ENCODE data around the gene PAIP2B.
"Not testable (repeated sequence)": the region's sequence is repeated elsewhere in the genome, so short reads cannot be mapped to it uniquely, and the experiment has no call there.

The PAIP2B gene

GRCh38 chr2:71235930-71236587 is 9.2 kb upstream of the PAIP2B start:
- DNase-seq (ENCODE audit: low read depth, low spot score), result no peak
- no peak for TF ChIP-seq SUZ12 (IDR thresholded peaks at IDR 0.05; ENCODE audit: extremely low read depth, insufficient read depth, insufficient read length)
- Histone ChIP-seq H3K4me1 (ENCODE audit: insufficient read depth, insufficient read length) (peaks cover 2% of the 10 kb centered on the region), H3K27me3 (ENCODE audit: insufficient read depth, insufficient read length) (no peaks in the 10 kb centered on the region), H3K36me3 (ENCODE audit: insufficient read depth, insufficient read length, low read length) (no peaks in the 10 kb centered on the region), H3K9ac (ENCODE audit: insufficient read length, low read depth) (no peak overlapping the region), H3K4me3 (ENCODE audit: insufficient read length, low read depth) (no peak overlapping the region), H3K9me3 (ENCODE audit: insufficient read depth, low read length) (peaks cover 28% of the 10 kb centered on the region)

- H3K4me3 ChIP-seq (ENCODE audit: insufficient read length, low read depth); H3K9ac ChIP-seq (ENCODE audit: insufficient read length, low read depth); H3K36me3 ChIP-seq (ENCODE audit: insufficient read depth, insufficient read length, low read length); DNase-seq (ENCODE audit: low read depth, low spot score); H3K4me1 ChIP-seq (ENCODE audit: insufficient read depth, insufficient read length); H3K27me3 ChIP-seq (ENCODE audit: insufficient read depth, insufficient read length): not testable (repeated sequence)
- peaks cover 28% of the 10 kb centered on the region for H3K9me3 ChIP-seq (ENCODE audit: insufficient read depth, low read length)
These were observed 6.2 kb upstream of the PAIP2B start for GRCh38 chr2:71233072-71233471.

GRCh38 chr2:71226096-71226964 is 573 bp downstream of the PAIP2B start:
- Histone ChIP-seq H3K27me3 (ENCODE audit: insufficient read depth, insufficient read length) (peaks cover 8% of the 10 kb centered on the region), H3K9ac (ENCODE audit: insufficient read length, low read depth) (peak overlapping the region; percentile 38), H3K4me1 (ENCODE audit: insufficient read depth, insufficient read length) (no peaks in the 10 kb centered on the region), H3K4me3 (ENCODE audit: insufficient read length, low read depth) (peak overlapping the region; percentile 69), H3K9me3 (ENCODE audit: insufficient read depth, low read length) (no peaks in the 10 kb centered on the region), H3K36me3 (ENCODE audit: insufficient read depth, insufficient read length, low read length) (no peaks in the 10 kb centered on the region)
- no peak for DNase-seq (ENCODE audit: low read depth, low spot score)
- TF ChIP-seq YY1 (IDR thresholded peaks at IDR 0.05; ENCODE audit: insufficient read depth, insufficient read length) (no peak), ZNF274 (IDR thresholded peaks at IDR 0.05; ENCODE audit: low read depth, low read length) (no peak), SUZ12 (IDR thresholded peaks at IDR 0.05; ENCODE audit: extremely low read depth, insufficient read depth, insufficient read length) (no peak)

- no peak overlapping the region for H3K9ac ChIP-seq (ENCODE audit: insufficient read length, low read depth)
- H3K4me1 ChIP-seq (ENCODE audit: insufficient read depth, insufficient read length), result no peaks in the 10 kb centered on the region
- DNase-seq (ENCODE audit: low read depth, low spot score), result no peak
- no peaks in the 10 kb centered on the region for H3K9me3 ChIP-seq (ENCODE audit: insufficient read depth, low read length)
- no peak overlapping the region for H3K4me3 ChIP-seq (ENCODE audit: insufficient read length, low read depth)
- no peaks in the 10 kb centered on the region for H3K36me3 ChIP-seq (ENCODE audit: insufficient read depth, insufficient read length, low read length)
- peaks cover 8% of the 10 kb centered on the region for H3K27me3 ChIP-seq (ENCODE audit: insufficient read depth, insufficient read length)
- no peak for TF ChIP-seq SUZ12 (IDR thresholded peaks at IDR 0.05; ENCODE audit: extremely low read depth, insufficient read depth, insufficient read length)
- TF ChIP-seq YY1 (IDR thresholded peaks at IDR 0.05; ENCODE audit: insufficient read depth, insufficient read length), result no peak
- TF ChIP-seq ZNF274 (IDR thresholded peaks at IDR 0.05; ENCODE audit: low read depth, low read length), result no peak
These were observed 2.0 kb downstream of the PAIP2B start for GRCh38 chr2:71224935-71225334.

- no peak overlapping the region for H3K4me3 ChIP-seq (ENCODE audit: insufficient read length, low read depth)
- H3K27me3 ChIP-seq (ENCODE audit: insufficient read depth, insufficient read length), result peaks cover 8% of the 10 kb centered on the region
These were observed 2.4 kb downstream of the PAIP2B start for GRCh38 chr2:71224457-71224856.

GRCh38 chr2:71223767-71224333 is 3.1 kb downstream of the PAIP2B start:
- Histone ChIP-seq H3K27me3 (ENCODE audit: insufficient read depth, insufficient read length) (peaks cover 8% of the 10 kb centered on the region), H3K9me3 (ENCODE audit: insufficient read depth, low read length) (no peaks in the 10 kb centered on the region), H3K9ac (ENCODE audit: insufficient read length, low read depth) (no peak overlapping the region), H3K36me3 (ENCODE audit: insufficient read depth, insufficient read length, low read length) (no peaks in the 10 kb centered on the region), H3K4me1 (ENCODE audit: insufficient read depth, insufficient read length) (no peaks in the 10 kb centered on the region), H3K4me3 (ENCODE audit: insufficient read length, low read depth) (no peak overlapping the region)
- DNase-seq (ENCODE audit: low read depth, low spot score), result peak; percentile 72
- no peak for TF ChIP-seq ZNF274 (IDR thresholded peaks at IDR 0.05; ENCODE audit: low read depth, low read length)
- TF ChIP-seq YY1 (IDR thresholded peaks at IDR 0.05; ENCODE audit: insufficient read depth, insufficient read length), result no peak

More at GRCh38 chr2:71224457-71224856, 2.4 kb downstream of the PAIP2B start:
- Histone ChIP-seq H3K4me1 (ENCODE audit: insufficient read depth, insufficient read length) (no peaks in the 10 kb centered on the region), H3K36me3 (ENCODE audit: insufficient read depth, insufficient read length, low read length) (no peaks in the 10 kb centered on the region), H3K9ac (ENCODE audit: insufficient read length, low read depth) (no peak overlapping the region), H3K9me3 (ENCODE audit: insufficient read depth, low read length) (no peaks in the 10 kb centered on the region)
- TF ChIP-seq SUZ12 (IDR thresholded peaks at IDR 0.05; ENCODE audit: extremely low read depth, insufficient read depth, insufficient read length) (no peak), YY1 (IDR thresholded peaks at IDR 0.05; ENCODE audit: insufficient read depth, insufficient read length) (no peak), ZNF274 (IDR thresholded peaks at IDR 0.05; ENCODE audit: low read depth, low read length) (no peak)
- no peak for DNase-seq (ENCODE audit: low read depth, low spot score)

GRCh38 chr2:71220743-71221142 is 6.2 kb downstream of the PAIP2B start:
- DNase-seq (ENCODE audit: low read depth, low spot score), result no peak
- TF ChIP-seq SUZ12 (IDR thresholded peaks at IDR 0.05; ENCODE audit: extremely low read depth, insufficient read depth, insufficient read length) (no peak), ZNF274 (IDR thresholded peaks at IDR 0.05; ENCODE audit: low read depth, low read length) (no peak), YY1 (IDR thresholded peaks at IDR 0.05; ENCODE audit: insufficient read depth, insufficient read length) (no peak)
- H3K27me3 ChIP-seq (ENCODE audit: insufficient read depth, insufficient read length), result peaks cover 8% of the 10 kb centered on the region
- no peak overlapping the region for H3K4me3 ChIP-seq (ENCODE audit: insufficient read length, low read depth)
- no peak overlapping the region for H3K9ac ChIP-seq (ENCODE audit: insufficient read length, low read depth)
- no peaks in the 10 kb centered on the region for H3K9me3 ChIP-seq (ENCODE audit: insufficient read depth, low read length)
- no peaks in the 10 kb centered on the region for H3K36me3 ChIP-seq (ENCODE audit: insufficient read depth, insufficient read length, low read length)
- no peaks in the 10 kb centered on the region for H3K4me1 ChIP-seq (ENCODE audit: insufficient read depth, insufficient read length)
